ENCODE results near the gene SOWAHA. TPM values are rescaled to one million over a fixed set of nuclear protein-coding genes. Genes with fewer than 3 reads are reported as not detected.
"Not testable (repeated sequence)": the region's sequence is repeated elsewhere in the genome, so short reads cannot be mapped to it uniquely, and the experiment has no call there.

SOWAHA gene
- total RNA-seq, 1 experiment from 2014 or later = not detected

GRCh38 chr5:132799392-132799791, 13.7 kb upstream of the SOWAHA start:
- in situ Hi-C loops (cut with HindIII; ENCODE audit: low pct_unique_long_range_greater_than_20kb, low sequenced_read_pairs) = no loop called here

DNA sequence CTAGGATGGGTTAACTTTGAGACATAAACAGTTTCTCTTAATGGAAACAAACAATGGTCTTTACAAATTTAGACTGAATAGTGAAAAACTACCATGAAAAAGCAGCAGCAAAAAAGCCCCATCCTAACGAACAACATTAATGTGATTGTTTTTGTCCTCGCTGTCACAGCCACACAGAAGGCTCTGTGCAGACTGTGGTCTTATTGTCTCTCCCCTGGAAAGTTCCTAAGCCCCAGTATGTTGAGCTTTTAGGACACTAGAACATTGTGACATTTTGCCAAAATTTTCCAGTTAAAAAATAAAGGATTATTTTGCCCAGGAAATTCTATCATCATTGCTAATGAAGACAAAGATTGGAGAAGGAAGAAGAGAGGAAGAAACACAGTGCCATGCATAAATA, 12.6 kb upstream of the SOWAHA start:
- in situ Hi-C loops (cut with HindIII; ENCODE audit: low pct_unique_long_range_greater_than_20kb, low sequenced_read_pairs) = no loop called here
- peak; percentile 19 for DNase-seq (ENCODE audit: low read depth, low spot score)

More at GRCh38 chr5:132799392-132799791, 13.7 kb upstream of the SOWAHA start:
- DNase-seq (ENCODE audit: low read depth, low spot score) = no peak

GRCh38 chr5:132802044-132802684, 10.9 kb upstream of the SOWAHA start:
- in situ Hi-C loops (cut with HindIII; ENCODE audit: low pct_unique_long_range_greater_than_20kb, low sequenced_read_pairs) = no loop called here
- DNase-seq (ENCODE audit: low read depth, low spot score) = peak; percentile 26

DNA sequence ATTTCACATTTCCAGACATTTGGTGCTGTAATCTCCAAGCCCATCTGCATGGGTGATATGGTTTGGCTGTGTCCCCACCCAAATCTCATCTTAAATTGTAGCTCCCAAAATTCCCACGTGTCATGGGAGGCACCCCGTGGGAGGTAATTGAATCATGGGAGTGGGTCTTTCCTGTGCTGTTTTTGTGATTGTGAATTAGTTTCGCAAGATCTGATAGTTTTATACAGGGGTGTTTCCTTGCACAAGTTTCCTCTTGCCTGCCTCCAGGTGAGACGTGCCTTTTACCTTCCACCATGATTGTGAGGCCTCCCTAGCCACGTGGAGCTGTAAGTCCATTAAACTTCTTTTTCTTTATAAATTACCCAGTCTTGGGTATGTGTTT, 10.4 kb upstream of the SOWAHA start:
- DNase-seq (ENCODE audit: low read depth, low spot score); in situ Hi-C loops (cut with HindIII; ENCODE audit: low pct_unique_long_range_greater_than_20kb, low sequenced_read_pairs): not testable (repeated sequence)

DNA sequence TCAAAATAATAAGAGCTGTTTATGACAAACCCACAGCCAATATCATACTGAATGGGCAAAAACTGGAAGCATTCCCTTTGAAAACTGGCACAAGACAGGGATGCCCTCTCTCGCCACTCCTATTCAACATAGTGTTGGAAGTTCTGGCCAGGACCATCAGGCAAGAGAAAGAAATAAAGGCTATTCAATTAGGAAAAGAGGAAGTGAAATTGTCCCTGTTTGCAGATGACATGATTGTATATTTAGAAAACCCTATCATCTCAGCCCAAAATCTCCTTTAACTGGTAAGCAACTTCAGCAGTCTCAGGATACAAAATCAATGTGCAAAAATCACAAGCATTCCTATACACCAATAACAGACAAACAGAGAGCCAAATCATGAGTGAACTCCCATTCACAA, 8.9 kb upstream of the SOWAHA start:
- in situ Hi-C loops (cut with HindIII; ENCODE audit: low pct_unique_long_range_greater_than_20kb, low sequenced_read_pairs); DNase-seq (ENCODE audit: low read depth, low spot score): not testable (repeated sequence)

GRCh38 chr5:132805872-132806271, 7.2 kb upstream of the SOWAHA start:
- in situ Hi-C loops (cut with HindIII; ENCODE audit: low pct_unique_long_range_greater_than_20kb, low sequenced_read_pairs); DNase-seq (ENCODE audit: low read depth, low spot score): not testable (repeated sequence)

- DNase-seq (ENCODE audit: low read depth, low spot score); in situ Hi-C loops (cut with HindIII; ENCODE audit: low pct_unique_long_range_greater_than_20kb, low sequenced_read_pairs): not testable (repeated sequence)
Measured at GRCh38 chr5:132806804-132807162, 6.3 kb upstream of the SOWAHA start.

GRCh38 chr5:132807163-132807838, 5.8 kb upstream of the SOWAHA start:
- in situ Hi-C loops (cut with HindIII; ENCODE audit: low pct_unique_long_range_greater_than_20kb, low sequenced_read_pairs) = no loop called here
- peak; percentile 92 for DNase-seq (ENCODE audit: low read depth, low spot score)

GRCh38 chr5:132808448-132808847, 4.7 kb upstream of the SOWAHA start:
- in situ Hi-C loops (cut with HindIII; ENCODE audit: low pct_unique_long_range_greater_than_20kb, low sequenced_read_pairs) = no loop called here
- DNase-seq (ENCODE audit: low read depth, low spot score) = no peak

DNA sequence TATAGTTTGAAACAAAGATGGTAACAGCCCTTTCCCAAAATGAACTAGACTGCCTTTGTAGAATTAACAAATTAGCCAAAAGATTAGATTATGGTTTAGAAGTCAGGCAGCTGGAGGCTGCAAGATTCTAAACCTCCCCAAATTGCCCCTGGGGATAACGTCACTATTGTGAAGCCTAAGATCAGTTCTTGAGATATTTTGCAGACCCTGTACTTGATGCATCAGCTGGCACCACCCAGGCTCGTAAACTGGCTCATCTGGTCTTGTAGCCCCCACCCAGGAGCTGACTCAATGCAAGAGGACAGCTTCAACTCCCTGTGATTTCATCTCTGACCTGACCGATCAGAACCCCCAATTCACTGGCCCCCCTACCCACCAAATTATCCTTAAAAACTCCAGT, 4.2 kb upstream of the SOWAHA start:
- DNase-seq (ENCODE audit: low read depth, low spot score) = no peak
- in situ Hi-C loops (cut with HindIII; ENCODE audit: low pct_unique_long_range_greater_than_20kb, low sequenced_read_pairs) = no loop called here

DNA sequence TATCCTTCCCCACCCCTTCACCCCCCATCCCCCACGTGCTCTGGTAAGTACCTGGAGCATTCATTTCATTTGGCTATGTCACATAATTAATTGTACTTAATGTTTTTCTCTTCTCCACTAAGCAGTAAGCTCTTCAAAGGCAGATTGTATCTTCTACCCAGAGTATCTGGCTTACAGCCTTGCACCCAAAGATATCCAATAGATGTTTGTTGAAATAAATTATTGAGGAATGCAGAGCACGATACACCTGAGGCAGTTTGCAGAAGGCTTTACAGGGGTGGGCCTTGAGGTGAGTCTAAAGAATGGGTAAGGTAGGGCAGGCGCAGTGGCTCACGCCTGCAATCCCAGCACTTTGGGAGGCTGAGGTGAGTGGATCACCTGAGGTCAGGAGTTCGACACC, 2.5 kb upstream of the SOWAHA start:
- no peak for DNase-seq (ENCODE audit: low read depth, low spot score)
- in situ Hi-C loops (cut with HindIII; ENCODE audit: low pct_unique_long_range_greater_than_20kb, low sequenced_read_pairs) = no loop called here

GRCh38 chr5:132812123-132812765, 858 bp upstream of the SOWAHA start:
- in situ Hi-C loops (cut with HindIII; ENCODE audit: low pct_unique_long_range_greater_than_20kb, low sequenced_read_pairs) = no loop called here
- DNase-seq (ENCODE audit: low read depth, low spot score) = no peak

DNA sequence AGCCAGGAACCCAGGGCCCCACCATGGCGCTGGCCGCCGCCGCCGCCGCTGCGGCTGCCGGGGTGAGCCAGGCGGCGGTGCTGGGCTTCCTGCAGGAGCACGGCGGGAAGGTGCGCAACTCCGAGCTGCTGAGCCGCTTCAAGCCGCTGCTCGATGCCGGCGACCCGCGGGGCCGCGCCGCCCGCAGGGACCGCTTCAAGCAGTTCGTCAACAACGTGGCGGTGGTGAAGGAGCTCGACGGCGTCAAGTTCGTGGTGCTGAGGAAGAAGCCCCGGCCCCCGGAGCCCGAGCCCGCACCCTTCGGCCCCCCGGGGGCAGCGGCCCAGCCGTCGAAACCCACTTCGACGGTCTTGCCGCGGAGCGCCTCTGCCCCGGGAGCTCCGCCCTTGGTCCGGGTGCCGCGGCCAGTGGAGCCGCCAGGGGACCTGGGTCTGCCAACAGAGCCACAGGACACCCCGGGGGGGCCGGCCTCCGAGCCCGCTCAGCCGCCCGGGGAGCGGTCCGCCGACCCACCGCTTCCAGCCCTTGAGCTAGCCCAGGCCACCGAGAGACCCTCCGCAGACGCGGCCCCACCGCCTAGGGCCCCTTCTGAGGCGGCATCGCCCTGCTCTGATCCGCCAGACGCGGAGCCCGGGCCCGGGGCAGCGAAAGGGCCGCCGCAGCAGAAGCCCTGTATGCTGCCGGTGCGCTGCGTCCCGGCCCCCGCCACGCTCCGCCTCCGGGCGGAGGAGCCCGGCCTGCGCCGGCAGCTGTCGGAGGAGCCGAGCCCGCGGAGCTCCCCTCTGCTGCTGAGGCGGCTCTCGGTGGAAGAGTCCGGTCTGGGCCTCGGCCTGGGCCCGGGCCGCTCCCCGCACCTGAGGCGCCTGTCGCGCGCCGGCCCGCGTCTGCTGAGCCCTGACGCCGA, 749 bp downstream of the SOWAHA start:
- in situ Hi-C loops (cut with HindIII; ENCODE audit: low pct_unique_long_range_greater_than_20kb, low sequenced_read_pairs) = no loop called here
- DNase-seq (ENCODE audit: low read depth, low spot score) = no peak

DNA sequence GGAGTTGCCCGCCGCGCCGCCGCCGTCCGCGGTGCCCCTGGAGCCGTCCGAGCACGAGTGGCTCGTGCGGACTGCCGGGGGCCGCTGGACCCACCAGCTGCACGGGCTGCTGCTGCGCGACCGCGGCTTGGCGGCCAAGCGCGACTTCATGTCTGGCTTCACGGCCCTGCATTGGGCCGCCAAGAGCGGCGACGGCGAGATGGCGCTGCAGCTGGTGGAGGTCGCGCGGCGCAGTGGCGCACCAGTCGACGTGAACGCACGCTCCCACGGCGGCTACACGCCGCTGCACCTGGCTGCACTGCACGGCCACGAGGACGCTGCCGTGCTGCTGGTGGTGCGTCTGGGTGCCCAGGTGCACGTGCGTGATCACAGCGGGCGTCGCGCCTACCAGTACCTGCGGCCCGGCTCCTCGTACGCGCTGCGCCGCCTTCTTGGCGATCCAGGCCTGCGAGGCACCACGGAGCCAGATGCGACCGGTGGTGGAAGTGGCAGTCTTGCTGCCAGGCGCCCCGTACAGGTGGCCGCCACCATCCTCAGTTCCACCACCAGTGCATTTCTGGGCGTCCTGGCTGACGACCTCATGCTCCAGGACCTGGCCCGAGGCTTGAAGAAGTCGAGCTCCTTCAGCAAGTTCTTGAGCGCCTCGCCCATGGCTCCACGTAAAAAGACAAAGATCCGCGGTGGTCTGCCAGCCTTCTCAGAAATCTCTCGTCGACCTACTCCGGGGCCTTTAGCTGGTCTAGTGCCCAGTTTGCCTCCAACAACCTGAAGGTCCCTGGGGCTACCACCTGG, 1.6 kb downstream of the SOWAHA start:
- no peak for DNase-seq (ENCODE audit: low read depth, low spot score)
- in situ Hi-C loops (cut with HindIII; ENCODE audit: low pct_unique_long_range_greater_than_20kb, low sequenced_read_pairs) = no loop called here

DNA sequence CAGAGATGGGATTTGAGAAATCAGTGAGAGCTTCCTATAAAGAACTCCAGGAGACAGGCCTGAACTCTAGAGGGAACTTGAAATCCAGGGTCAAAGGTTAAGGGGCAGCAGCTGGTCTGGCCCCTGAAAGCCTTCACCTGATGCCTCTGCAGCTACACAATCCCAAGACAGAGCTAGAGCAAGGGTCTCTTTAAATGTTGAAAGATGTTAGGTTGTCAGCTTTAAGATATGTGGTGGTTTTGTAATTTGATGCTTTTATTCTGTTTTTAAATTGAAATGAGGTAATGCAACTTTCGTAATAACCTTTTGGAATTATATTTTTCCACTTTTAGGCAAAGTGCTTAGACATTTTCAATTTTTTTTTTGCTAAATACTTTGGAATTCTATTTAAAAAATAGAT, 2.4 kb downstream of the SOWAHA start:
- in situ Hi-C loops (cut with HindIII; ENCODE audit: low pct_unique_long_range_greater_than_20kb, low sequenced_read_pairs) = no loop called here
- no peak for DNase-seq (ENCODE audit: low read depth, low spot score)

DNA sequence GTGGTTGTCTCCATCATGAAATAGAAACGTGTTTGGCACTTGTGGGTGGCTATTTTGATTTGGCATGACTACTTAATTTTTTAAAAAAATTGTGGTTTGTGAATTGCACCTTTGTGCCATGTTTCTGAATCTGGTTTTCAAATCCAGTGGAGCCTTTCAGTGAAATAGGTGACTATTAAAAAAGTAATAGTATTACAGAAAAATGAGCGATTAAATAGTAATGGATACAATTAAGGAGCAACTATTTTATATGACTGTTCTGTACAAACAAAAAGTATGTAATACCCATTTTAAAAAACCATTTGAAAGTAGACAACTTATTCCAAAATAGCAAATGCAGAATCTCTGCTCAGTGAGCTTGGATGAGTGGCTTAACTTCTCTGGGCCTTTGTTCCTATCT, 3.0 kb downstream of the SOWAHA start:
- in situ Hi-C loops (cut with HindIII; ENCODE audit: low pct_unique_long_range_greater_than_20kb, low sequenced_read_pairs) = no loop called here
- DNase-seq (ENCODE audit: low read depth, low spot score) = no peak

DNA sequence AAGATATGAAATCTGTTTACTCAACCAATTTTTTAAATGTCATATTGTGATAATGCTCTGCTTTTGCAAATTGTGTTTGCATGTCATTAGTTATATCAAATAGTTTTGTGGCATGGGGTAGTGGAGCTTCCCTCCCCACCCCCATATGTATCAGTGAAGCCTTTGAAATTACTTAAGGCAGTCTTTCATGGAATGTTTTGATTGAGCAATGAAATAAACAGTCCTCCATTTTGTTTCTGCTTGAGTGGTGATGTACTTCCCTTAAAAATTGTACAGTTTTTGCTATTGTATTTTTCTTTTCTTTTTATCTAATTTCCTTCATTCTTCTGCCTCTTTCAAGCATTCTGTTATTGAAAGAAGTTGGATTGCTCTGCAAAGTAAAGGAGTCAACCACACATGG, 3.5 kb downstream of the SOWAHA start:
- no peak for DNase-seq (ENCODE audit: low read depth, low spot score)
- in situ Hi-C loops (cut with HindIII; ENCODE audit: low pct_unique_long_range_greater_than_20kb, low sequenced_read_pairs) = no loop called here

Data from SK-MEL-5 (cell line).